ENCODE measurements around the gene ZNF195.
"Not testable (repeated sequence)": the region's sequence is repeated elsewhere in the genome, so short reads cannot be mapped to it uniquely, and the experiment has no call there.

The ZNF195 gene

DNA sequence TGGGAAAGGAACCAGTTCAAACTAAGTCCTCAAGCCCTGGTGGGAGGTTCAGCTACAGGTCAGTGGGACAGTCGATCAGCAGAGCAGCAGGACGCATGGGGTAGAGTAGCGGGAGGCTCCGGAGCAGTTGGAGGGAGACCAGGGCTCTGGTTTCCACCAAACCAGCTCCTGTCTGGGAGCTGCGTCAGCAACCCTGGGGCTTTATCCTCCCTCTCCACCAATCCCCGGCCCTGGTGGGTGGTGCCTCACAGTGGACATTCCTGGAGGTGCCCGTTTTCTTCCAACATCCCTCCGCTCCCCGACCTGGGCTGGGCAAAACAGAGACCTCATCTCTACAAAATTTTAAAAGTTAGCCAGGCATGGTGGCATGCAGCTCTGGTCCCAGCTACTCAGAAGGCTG lies 32.4 kb downstream of the ZNF195 start:
- no peak for DNase-seq

DNA sequence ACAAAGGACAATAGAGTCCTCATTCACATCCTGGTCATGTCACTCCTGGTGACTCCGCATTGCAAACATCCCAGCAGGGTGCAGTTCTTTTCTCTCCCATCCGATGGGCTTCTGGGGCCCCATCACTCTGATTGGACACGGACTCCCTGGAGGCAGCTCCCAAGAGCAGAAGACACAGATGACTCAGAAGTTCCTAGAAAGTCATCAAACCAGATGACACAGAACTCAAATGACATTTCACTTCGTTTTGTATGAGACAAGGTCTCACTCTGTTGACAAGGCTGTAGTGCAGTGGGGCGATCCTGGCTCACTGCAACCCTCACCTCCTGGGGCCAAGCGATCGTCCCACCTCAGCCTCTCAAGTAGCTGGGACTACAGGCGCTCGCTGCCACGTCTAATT lies 33.2 kb downstream of the ZNF195 start:
- no peak for DNase-seq

DNA sequence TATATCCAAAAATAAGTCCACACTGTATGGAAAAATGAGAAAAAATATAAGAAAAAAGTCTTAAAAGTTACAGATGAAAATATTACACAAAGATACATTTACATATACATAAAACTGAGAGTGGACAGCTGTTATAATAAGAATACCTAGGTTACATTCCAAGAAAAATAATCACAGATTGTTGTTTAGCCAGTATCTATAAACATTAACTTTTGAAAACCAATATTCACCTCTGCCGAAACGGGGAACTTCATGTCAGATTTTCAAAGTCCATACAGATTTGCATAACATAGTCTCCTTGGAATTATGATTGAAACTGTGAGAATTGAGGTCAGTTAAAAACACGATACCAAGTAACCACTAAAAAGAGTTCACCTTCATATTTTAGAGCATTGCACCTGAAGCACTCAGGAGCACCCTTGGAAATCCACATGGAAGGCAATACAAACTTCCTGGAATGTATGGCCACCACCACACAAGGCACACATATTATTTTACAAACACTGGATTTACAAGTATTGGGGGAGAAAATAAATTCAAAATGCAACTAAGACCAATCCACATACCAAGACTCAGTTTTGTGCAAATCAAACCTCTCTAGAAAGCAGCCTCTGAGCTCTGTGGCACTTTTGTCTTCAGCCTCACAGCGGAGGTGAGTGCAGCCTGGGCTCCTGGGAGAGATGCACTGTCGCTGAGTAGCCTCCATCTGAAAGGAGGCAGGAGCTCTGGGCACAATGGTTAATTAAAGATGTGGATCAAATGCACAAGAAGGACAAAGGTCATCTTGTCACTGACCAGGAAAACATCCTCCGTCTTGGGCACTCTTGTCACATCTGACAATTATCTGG lies 34.4 kb downstream of the ZNF195 start:
- DNase-seq = no peak

- no peak for DNase-seq
Measured at GRCh38 chr11:3342709-3343108, 36.2 kb downstream of the ZNF195 start.

DNA sequence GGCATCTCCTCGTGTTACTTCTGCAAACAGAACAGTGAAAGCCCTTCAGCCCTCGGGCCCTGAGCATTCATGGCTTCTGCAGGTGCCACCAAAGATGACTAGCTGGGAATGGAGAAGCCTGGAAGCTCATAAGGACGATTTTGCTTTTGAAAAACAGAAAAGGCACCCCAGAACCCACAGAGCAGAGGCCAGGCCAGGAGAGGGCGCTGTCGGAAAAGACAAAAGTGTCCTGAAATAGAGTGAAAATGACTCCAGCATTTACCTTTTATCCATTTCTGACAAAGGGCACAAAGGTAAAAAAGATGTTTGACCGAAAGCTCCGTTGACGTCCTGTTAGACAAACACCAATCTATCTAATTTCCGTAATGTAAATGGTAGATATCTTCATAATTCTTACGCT lies 37.6 kb downstream of the ZNF195 start:
- DNase-seq = peak; percentile 74

DNA sequence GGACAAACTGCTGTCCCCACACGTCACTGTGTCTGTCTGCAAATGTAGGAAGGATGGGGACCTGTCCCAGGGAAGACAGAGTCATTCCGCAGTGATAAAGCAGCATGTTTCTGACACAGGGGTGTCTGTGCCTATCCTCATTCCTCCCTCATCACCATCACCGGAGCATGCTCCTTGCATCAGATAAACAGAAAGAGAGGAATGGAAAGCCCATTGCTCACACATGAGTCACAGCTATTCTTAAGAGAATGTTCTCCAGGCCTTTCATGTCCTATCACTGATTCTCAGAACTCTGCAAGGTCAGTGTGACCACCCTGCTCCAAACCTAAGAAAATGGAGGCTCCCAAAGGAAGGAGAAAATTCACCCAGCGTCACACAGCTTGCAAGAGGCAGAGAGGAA lies 38.9 kb downstream of the ZNF195 start:
- no peak for DNase-seq

GRCh38 chr11:3339340-3339624 lies 39.7 kb downstream of the ZNF195 start:
- DNase-seq = no peak

DNA sequence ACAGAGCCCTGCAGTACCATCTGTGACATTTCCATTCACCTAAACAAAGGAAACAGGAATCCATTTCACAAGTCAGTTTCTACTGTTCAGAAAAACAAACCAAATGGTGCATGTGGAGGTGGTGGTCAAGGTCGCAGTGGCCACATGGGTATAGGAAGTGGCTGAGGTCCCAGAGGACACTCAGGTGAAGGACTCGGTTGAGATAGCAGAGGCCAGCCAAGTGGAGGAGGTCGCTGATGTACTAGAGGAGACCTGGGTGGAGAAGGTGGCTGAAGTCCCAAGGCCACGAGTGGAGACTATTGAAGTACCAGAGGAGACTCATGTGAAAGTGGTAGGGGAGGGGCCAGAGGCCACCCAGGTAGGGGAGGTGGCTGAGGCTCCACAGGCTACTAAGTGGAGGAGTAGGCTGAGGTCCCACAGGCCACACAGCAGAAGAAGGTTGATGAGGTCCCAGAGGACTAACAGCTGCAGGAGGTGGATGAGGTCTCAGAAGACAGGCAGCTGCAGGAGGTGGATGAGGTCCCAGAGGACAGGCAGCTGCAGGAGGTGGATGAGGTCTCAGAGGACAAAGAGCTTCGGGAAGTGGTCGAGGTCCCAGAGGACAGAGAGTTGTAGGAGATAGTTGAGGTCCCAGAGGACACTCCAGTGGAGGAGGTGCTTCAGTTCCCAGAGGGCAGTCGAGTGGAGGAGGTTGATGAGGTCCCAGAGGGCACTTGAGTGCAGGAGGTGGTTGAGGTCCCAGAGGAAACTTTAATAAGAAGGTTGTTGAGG lies 40.2 kb downstream of the ZNF195 start:
- DNase-seq = no peak

- DNase-seq = not testable (repeated sequence)
Measured at GRCh38 chr11:3336420-3336819, 42.5 kb downstream of the ZNF195 start.

DNA sequence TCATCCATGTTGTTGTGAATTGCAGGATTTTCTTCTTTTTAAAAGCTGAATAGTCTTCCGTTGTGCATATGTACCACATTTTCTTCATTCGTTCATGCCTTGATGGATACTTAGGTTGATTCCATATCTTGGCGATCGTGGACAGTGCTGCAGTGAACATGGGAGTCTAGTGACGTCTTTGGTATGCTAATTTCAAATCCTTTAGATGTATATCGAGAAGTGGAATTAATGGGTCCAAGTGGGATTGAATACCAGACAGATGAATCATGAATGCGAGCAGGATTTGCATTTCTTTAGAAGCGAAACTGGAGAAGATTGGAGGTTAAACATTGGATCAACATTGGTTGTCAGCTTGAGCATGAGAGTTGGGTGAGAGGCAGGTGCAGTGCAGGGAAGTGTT lies 45.8 kb downstream of the ZNF195 start:
- DNase-seq = not testable (repeated sequence)

DNA sequence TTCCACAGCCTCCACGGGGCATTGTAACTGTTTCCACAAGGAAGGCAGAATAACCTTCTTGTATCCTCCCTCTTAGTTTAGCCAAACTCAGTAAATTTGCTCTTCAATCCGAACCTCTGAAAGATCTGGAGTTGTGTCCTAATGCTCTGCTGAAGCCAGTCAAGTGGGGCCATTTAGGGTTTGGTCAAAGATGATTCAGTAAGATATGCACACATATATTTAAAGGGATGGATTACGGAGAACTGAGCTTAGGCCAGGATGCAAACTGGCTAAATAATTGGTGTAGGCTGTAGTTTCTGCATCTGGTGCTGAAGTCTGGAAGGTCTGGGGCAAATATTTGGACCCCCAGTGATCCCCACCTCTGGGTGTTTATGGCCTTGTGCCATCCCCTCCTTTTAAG lies 47.9 kb downstream of the ZNF195 start:
- DNase-seq = not testable (repeated sequence)

GRCh38 chr11:3330064-3330463 lies 48.9 kb downstream of the ZNF195 start:
- DNase-seq = not testable (repeated sequence)

DNA sequence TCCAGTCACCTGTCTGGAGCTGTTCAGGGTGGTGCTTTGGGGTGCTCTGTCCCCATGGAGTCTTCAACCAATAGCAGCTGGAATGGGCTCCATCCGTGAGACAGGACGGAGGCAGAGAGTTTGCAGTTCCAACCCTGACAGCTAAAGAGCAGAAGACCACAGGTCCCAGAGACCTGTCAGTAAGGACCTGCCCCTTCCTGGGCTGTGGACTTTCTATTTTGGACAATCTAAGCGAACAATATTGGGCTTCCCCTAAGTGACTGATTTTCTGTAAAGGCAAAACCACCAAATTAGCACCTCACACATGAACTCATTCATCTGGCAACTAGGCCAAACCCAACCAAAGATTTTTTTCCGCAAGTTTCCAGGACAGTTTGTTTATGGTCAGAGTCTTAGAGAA lies 50.4 kb downstream of the ZNF195 start:
- DNase-seq = not testable (repeated sequence)

DNA sequence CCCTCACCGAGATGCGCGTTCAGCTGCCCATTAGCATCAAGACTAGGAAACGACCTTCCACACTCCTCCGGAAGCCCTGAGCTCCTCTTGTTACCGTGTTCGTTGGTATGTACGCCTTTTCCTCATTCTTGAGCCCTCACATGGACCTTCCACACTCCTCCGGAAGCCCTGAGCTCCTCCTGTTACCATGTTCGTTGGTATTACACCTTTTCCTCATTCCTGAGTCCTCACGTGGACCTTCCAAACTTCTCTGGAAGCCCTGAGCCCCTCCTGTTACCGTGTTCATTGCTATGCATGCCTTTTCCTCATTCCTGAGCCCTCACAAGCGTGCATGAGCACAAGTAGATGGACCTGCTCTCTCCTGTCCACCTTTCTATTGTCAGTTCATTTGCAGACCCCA lies 52.5 kb downstream of the ZNF195 start:
- not testable (repeated sequence) for DNase-seq

DNA sequence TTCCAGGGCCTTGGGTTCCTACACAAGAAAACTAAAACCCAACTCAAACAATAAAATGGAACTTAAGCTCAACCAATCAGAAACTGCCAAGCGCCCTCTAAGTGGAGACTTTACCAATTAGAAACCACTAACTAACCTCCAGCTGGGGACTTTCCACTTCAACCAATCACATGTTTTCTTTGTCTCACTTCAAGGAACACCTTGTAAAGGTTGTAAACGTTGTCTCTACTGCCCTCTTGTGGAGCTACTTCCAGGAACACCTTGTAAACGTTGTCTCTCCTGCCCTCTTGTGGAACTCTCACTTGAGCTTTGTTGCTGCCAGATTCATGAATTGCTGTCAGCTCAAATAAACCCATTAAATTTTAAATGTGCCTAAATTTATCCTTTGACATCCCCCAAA lies 54.2 kb downstream of the ZNF195 start:
- DNase-seq = not testable (repeated sequence)

Data from stimulated activated CD4-positive, alpha-beta T cell treated with anti-CD3 and anti-CD28 coated beads, Interleukin-4, amount 100 ng/mL, for 1 hour (primary cell).